B cell (primary cell): ENCODE results near the gene PNLIPRP2.

ENCODE experiments used
- EZH2 ChIP-seq: IDR thresholded peaks from 2 replicates; pipeline ENCODE4 v1.6.1; 2012; ENCODE audit warnings: borderline replicate concordance, low read depth, mild to moderate bottlenecking, moderate library complexity, low read length; ENCODE audit not compliant: insufficient read depth, poor library complexity, severe bottlenecking
- TF ChIP-seq, protein P1 (sequence below): fragments of 200-600 bp; IDR thresholded peaks from one replicate; pipeline ENCODE4 v1.8.0; 2022; ENCODE audit warnings: antibody characterized with exemption, mild to moderate bottlenecking

DNA sequence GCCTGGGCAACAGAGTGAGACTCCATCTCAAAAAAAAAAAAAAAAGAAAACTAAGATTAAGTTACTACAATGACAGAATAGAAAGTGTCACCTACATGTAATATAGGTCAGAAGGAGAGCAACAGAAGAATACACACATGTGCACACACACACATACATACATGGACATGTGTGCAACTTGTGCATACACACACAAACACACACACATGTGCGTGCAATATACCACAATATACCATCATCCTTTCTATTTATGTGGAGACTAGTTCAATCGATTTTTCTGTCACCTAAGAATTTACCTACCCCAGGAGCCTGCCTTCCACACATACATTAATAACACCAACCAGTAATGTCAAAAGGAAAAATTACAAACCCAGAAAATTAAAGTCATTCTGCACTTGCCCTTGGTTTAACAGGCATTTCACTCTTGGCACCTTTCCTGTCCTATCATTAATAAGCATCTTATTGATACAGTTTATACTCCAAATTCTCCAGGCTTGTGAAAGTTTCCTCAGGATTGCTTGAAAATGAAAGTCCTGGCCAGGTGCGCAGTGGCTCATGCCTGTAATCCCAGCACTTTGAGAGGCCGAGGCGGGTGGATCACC, 27.5 kb upstream of the PNLIPRP2 start:
- TF ChIP-seq, protein P1, sequence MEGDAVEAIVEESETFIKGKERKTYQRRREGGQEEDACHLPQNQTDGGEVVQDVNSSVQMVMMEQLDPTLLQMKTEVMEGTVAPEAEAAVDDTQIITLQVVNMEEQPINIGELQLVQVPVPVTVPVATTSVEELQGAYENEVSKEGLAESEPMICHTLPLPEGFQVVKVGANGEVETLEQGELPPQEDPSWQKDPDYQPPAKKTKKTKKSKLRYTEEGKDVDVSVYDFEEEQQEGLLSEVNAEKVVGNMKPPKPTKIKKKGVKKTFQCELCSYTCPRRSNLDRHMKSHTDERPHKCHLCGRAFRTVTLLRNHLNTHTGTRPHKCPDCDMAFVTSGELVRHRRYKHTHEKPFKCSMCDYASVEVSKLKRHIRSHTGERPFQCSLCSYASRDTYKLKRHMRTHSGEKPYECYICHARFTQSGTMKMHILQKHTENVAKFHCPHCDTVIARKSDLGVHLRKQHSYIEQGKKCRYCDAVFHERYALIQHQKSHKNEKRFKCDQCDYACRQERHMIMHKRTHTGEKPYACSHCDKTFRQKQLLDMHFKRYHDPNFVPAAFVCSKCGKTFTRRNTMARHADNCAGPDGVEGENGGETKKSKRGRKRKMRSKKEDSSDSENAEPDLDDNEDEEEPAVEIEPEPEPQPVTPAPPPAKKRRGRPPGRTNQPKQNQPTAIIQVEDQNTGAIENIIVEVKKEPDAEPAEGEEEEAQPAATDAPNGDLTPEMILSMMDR = no peak
- TF ChIP-seq EZH2 = no peak
